VCaP (cell line): ENCODE data around the gene MGRN1.

Experiments
- H3K27ac ChIP-seq: fragments of 450-650 bp; 2 replicates; pipeline ENCODE4 v1.5.1; 2017
- CTCF ChIP-seq: fragments of 450-650 bp; conservative IDR thresholded peaks from 2 replicates; pipeline ENCODE4 v1.5.1; 2017; ENCODE audit warnings: mild to moderate bottlenecking, moderate library complexity

MGRN1 gene

GRCh38 chr16:4599037-4599436 lies 25.6 kb upstream of the MGRN1 start:
- no peak overlapping the region for H3K27ac ChIP-seq
- no peak for TF ChIP-seq CTCF

- no peak for TF ChIP-seq CTCF
- H3K27ac ChIP-seq = no peak overlapping the region
These were observed 25.1 kb upstream of the MGRN1 start for GRCh38 chr16:4599545-4599944.

- no peak for TF ChIP-seq CTCF
- H3K27ac ChIP-seq = no peak overlapping the region
These were observed 23.4 kb upstream of the MGRN1 start for GRCh38 chr16:4601036-4601863.

GRCh38 chr16:4601864-4602186 lies 22.8 kb upstream of the MGRN1 start:
- TF ChIP-seq CTCF = no peak
- H3K27ac ChIP-seq = no peak overlapping the region

GRCh38 chr16:4602331-4602730 lies 22.3 kb upstream of the MGRN1 start:
- H3K27ac ChIP-seq = no peak overlapping the region
- no peak for TF ChIP-seq CTCF

GRCh38 chr16:4603624-4604170 lies 20.9 kb upstream of the MGRN1 start:
- no peak overlapping the region for H3K27ac ChIP-seq

GRCh38 chr16:4604401-4604800 lies 20.2 kb upstream of the MGRN1 start:
- no peak for TF ChIP-seq CTCF

More at GRCh38 chr16:4603624-4604170, 20.9 kb upstream of the MGRN1 start:
- no peak for TF ChIP-seq CTCF

More at GRCh38 chr16:4604401-4604800, 20.2 kb upstream of the MGRN1 start:
- H3K27ac ChIP-seq = no peak overlapping the region
